B cell (primary cell): ENCODE measurements around the gene TUBB8.
"Not testable (repeated sequence)": the region's sequence is repeated elsewhere in the genome, so short reads cannot be mapped to it uniquely, and the experiment has no call there.

ENCODE experiments used
- EZH2 ChIP-seq: IDR thresholded peaks from 2 replicates; pipeline ENCODE4 v1.6.1; 2012; ENCODE audit warnings: borderline replicate concordance, low read depth, mild to moderate bottlenecking, moderate library complexity, low read length; ENCODE audit not compliant: insufficient read depth, poor library complexity, severe bottlenecking
- TF ChIP-seq, protein P1 (sequence below): fragments of 200-600 bp; IDR thresholded peaks from one replicate; pipeline ENCODE4 v1.8.0; 2022; ENCODE audit warnings: antibody characterized with exemption, mild to moderate bottlenecking

DNA sequence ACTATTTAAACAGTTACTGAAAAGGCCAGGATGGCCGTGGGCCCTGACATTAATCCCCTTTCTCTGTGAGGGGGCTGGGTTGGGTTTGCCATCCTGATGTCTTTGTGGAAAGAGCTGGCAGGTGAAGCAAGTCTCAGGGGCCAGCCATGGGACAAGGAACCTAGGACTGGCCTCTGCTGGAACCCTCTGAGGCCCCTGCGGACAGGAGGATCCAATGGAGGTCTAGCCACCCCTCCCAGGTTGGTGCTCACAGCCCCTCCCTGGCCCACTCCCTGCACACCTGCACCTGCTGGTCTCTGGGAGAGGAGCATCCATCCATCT is 35.8 kb downstream of the TUBB8 start:
- TF ChIP-seq, protein P1, sequence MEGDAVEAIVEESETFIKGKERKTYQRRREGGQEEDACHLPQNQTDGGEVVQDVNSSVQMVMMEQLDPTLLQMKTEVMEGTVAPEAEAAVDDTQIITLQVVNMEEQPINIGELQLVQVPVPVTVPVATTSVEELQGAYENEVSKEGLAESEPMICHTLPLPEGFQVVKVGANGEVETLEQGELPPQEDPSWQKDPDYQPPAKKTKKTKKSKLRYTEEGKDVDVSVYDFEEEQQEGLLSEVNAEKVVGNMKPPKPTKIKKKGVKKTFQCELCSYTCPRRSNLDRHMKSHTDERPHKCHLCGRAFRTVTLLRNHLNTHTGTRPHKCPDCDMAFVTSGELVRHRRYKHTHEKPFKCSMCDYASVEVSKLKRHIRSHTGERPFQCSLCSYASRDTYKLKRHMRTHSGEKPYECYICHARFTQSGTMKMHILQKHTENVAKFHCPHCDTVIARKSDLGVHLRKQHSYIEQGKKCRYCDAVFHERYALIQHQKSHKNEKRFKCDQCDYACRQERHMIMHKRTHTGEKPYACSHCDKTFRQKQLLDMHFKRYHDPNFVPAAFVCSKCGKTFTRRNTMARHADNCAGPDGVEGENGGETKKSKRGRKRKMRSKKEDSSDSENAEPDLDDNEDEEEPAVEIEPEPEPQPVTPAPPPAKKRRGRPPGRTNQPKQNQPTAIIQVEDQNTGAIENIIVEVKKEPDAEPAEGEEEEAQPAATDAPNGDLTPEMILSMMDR = not testable (repeated sequence)
- not testable (repeated sequence) for TF ChIP-seq EZH2
